SU-DHL-6 (cell line): ENCODE data around the gene PPP2R2C.

Source experiments
- H2AFZ ChIP-seq: fragments of 200-600 bp; sonication (generic); 2 replicates; pipeline ENCODE4 v1.6.1; 2014; ENCODE audit warnings: low read depth, mild to moderate bottlenecking, moderate library complexity, mixed read lengths, antibody characterized with exemption, low read length; ENCODE audit not compliant: severe bottlenecking
- H3F3A ChIP-seq: fragments of 200-600 bp; shearing (Covaris generic); 2 replicates; pipeline ENCODE4 v1.6.0; 2016; ENCODE audit warnings: antibody characterized with exemption, mild to moderate bottlenecking; ENCODE audit not compliant: insufficient read depth
- H3K27ac ChIP-seq: fragments of 200-600 bp; sonication (generic); 2 replicates; pipeline ENCODE4 v1.5.1; 2016; ENCODE audit warnings: low read depth, mild to moderate bottlenecking, low read length, moderate library complexity, mixed read lengths
- H3K27me3 ChIP-seq: fragments of 200-600 bp; sonication (generic), shearing (Covaris generic); 2 replicates; pipeline ENCODE4 v1.6.0; 2014; ENCODE audit warnings: mild to moderate bottlenecking, low read length
- H3K36me3 ChIP-seq: fragments of 200-600 bp; sonication (generic); 2 replicates; pipeline ENCODE4 v1.6.1; 2014; ENCODE audit warnings: mild to moderate bottlenecking, low read length, mixed read lengths
- H3K4me2 ChIP-seq: fragments of 300-600, 200-600 bp; shearing (Covaris generic), sonication (generic); 2 replicates; pipeline ENCODE4 v1.6.0; 2014; ENCODE audit warnings: low read length, low read depth, mild to moderate bottlenecking; ENCODE audit not compliant: poor library complexity, severe bottlenecking
- H3K4me3 ChIP-seq: fragments of 200-600 bp; sonication (generic); 2 replicates; pipeline ENCODE4 v1.5.1; 2014; ENCODE audit warnings: antibody characterized with exemption, low read length, mild to moderate bottlenecking, mixed read lengths; ENCODE audit not compliant: insufficient read depth, poor library complexity, severe bottlenecking
- H3K79me2 ChIP-seq: fragments of 200-600 bp; sonication (generic); 2 replicates; pipeline ENCODE4 v1.6.1; 2014; ENCODE audit warnings: mild to moderate bottlenecking, low read length, moderate library complexity; ENCODE audit not compliant: insufficient read depth
- H3K9ac ChIP-seq: fragments of 200-600 bp; sonication (generic); 2 replicates; pipeline ENCODE4 v1.7.0; 2014; ENCODE audit warnings: mild to moderate bottlenecking, low read length
- H3K9me2 ChIP-seq: fragments of 200-600 bp; sonication (generic); replicated peaks from 2 replicates; pipeline ENCODE4 v1.6.1; 2014; ENCODE audit warnings: low read length; ENCODE audit not compliant: insufficient read depth
- H3K9me3 ChIP-seq: fragments of 200-600 bp; sonication (generic); 2 replicates; pipeline ENCODE4 v1.6.1; 2014; ENCODE audit warnings: low read length, mixed read lengths; ENCODE audit not compliant: insufficient read depth
- H4K20me1 ChIP-seq: fragments of 200-600 bp; sonication (generic); 2 replicates; pipeline ENCODE4 v1.6.1; 2014; ENCODE audit warnings: low read depth, mild to moderate bottlenecking, antibody characterized with exemption, low read length, moderate library complexity, mixed read lengths
- CTCF ChIP-seq: fragments of 200-600 bp; sonication (generic); IDR thresholded peaks from one replicate; pipeline ENCODE4 v1.5.1; 2017; ENCODE audit warnings: antibody characterized with exemption, mild to moderate bottlenecking, low read length, moderate library complexity; ENCODE audit not compliant: insufficient read depth, poor library complexity, severe bottlenecking
- EZH2phosphoT487 ChIP-seq: fragments of 200-600 bp; sonication (generic), shearing (Covaris generic); conservative IDR thresholded peaks from 2 replicates; pipeline ENCODE4 v1.6.1; 2018; ENCODE audit warnings: mild to moderate bottlenecking, antibody characterized with exemption, low read length, moderate library complexity, mixed read lengths

Gene PPP2R2C

GRCh38 chr4:6465955-6466354 is 6.5 kb downstream of the PPP2R2C start:
- Histone ChIP-seq H3K9ac (no peak overlapping the region), H3K79me2 (no peaks in the 10 kb centered on the region), H3K4me3 (no peak overlapping the region), H3K9me2 (no peaks in the 10 kb centered on the region), H2AFZ (no peak overlapping the region), H3K27me3 (no peaks in the 10 kb centered on the region), H3F3A (no peaks in the 10 kb centered on the region), H3K27ac (no peak overlapping the region), H4K20me1 (no peaks in the 10 kb centered on the region), H3K36me3 (no peaks in the 10 kb centered on the region), H3K9me3 (no peaks in the 10 kb centered on the region), H3K4me2 (no peak overlapping the region)
- TF ChIP-seq EZH2phosphoT487 (no peak), CTCF (no peak)

- Histone ChIP-seq H3K4me2 (no peak overlapping the region), H3K9me3 (no peaks in the 10 kb centered on the region), H3K9ac (no peak overlapping the region), H4K20me1 (no peaks in the 10 kb centered on the region), H3K79me2 (no peaks in the 10 kb centered on the region), H3K4me3 (no peak overlapping the region), H3K36me3 (no peaks in the 10 kb centered on the region), H2AFZ (no peak overlapping the region), H3K27me3 (no peaks in the 10 kb centered on the region), H3K27ac (no peak overlapping the region), H3F3A (no peaks in the 10 kb centered on the region), H3K9me2 (no peaks in the 10 kb centered on the region)
- TF ChIP-seq CTCF, result no peak
- no peak for TF ChIP-seq EZH2phosphoT487
Observed at GRCh38 chr4:6464842-6465588, 7.4 kb downstream of the PPP2R2C start.

DNA sequence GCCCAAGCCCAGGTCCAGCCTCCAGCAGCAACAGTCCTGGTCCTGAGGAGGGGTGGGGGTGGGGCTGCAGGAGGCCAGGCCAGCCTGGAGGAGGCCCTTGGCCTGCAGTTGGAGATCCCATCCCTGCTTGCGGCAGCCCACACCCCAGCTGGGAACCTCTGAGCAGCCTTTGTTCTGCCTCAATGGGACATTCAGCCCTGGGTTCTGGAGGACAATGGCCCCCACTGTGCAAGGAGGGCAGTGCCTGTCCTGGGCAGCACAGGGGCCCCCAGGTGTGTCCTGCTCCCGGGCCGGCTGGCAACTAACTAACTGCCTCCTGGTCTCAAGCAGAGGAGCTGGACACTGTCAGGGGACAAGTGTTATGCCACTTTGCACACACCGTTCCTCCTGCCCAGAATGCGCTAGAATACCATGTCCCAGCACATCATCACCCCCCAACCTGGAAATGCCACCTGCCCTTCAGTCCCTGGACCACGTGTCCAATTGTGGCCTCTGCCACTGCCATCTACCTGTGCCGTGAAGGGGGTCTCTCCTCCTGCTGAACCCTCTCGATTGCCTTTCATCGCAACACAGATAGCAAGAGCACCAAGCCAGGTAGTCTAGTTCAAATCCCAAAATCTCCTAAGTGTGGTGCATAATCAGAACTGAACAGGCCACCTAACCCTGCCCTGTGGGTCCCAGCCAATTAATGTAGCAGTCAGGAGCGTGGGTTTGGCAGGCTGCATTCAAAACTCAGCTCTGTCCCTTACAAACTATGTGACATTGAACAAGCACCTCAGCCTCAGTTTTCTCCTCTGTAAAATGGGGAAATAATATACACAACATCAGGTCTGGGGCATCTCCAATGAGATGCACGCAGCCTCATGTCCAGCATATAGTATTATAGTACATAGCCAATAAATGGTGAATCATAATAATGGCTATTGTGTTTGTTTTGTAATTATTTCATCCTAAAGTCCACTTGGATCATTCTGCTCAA is 8.8 kb downstream of the PPP2R2C start:
- H2AFZ ChIP-seq, result no peak overlapping the region
- H3K4me2 ChIP-seq, result no peak overlapping the region
- H3F3A ChIP-seq, result no peaks in the 10 kb centered on the region
- H3K36me3 ChIP-seq, result no peaks in the 10 kb centered on the region
- no peak overlapping the region for H3K27ac ChIP-seq
- no peaks in the 10 kb centered on the region for H4K20me1 ChIP-seq
- no peak overlapping the region for H3K9ac ChIP-seq
- H3K9me3 ChIP-seq, result no peaks in the 10 kb centered on the region
- H3K4me3 ChIP-seq, result no peak overlapping the region
- no peaks in the 10 kb centered on the region for H3K9me2 ChIP-seq
- no peak for TF ChIP-seq EZH2phosphoT487
- no peak for TF ChIP-seq CTCF
- no peaks in the 10 kb centered on the region for H3K79me2 ChIP-seq
- H3K27me3 ChIP-seq, result no peaks in the 10 kb centered on the region
